ENCODE data around the gene LYL1.
"Not testable (repeated sequence)": the region's sequence is repeated elsewhere in the genome, so short reads cannot be mapped to it uniquely, and the experiment has no call there.

The LYL1 gene

DNA sequence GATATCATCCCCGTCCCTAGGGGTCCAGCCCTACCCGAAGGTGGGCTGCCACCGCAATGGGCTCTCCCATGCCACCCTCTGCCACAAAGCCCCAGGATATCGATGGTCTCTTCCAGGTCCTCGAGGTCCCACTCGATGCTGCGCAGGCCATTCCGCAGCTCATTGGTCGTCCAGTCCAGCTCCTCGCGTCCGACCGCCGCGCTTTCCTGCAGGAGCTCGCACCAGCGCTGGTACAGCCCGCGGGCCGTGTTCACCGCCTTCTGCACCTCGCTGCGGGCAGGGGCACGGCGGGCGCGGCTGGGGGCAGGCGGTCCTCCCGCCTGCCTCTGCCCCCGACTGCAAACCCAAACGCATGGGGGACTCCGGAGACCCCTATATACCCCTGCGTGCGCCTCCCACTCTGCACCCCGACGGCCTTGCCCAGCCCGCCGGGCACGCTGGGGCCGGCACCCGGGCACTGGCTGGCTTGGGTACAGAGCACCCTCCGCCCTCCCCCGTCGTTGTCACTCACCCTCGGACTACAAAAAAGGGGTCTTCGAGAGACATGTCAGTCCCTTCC is 47.0 kb upstream of the LYL1 start:
- TF ChIP-seq, protein P1, sequence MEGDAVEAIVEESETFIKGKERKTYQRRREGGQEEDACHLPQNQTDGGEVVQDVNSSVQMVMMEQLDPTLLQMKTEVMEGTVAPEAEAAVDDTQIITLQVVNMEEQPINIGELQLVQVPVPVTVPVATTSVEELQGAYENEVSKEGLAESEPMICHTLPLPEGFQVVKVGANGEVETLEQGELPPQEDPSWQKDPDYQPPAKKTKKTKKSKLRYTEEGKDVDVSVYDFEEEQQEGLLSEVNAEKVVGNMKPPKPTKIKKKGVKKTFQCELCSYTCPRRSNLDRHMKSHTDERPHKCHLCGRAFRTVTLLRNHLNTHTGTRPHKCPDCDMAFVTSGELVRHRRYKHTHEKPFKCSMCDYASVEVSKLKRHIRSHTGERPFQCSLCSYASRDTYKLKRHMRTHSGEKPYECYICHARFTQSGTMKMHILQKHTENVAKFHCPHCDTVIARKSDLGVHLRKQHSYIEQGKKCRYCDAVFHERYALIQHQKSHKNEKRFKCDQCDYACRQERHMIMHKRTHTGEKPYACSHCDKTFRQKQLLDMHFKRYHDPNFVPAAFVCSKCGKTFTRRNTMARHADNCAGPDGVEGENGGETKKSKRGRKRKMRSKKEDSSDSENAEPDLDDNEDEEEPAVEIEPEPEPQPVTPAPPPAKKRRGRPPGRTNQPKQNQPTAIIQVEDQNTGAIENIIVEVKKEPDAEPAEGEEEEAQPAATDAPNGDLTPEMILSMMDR (IDR thresholded peaks at IDR 0.05; ENCODE audit: low read depth, low read length) = no peak
- TF ChIP-seq, protein P2, sequence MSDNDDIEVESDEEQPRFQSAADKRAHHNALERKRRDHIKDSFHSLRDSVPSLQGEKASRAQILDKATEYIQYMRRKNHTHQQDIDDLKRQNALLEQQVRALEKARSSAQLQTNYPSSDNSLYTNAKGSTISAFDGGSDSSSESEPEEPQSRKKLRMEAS (IDR thresholded peaks at IDR 0.05; ENCODE audit: low read depth, low read length) = no peak; the same call in 1 of the 2 replicates
- TF ChIP-seq MYC (IDR thresholded peaks at IDR 0.05; ENCODE audit: low read depth, low read length) (no peak), POLR2A (IDR thresholded peaks at IDR 0.05; ENCODE audit: extremely low read depth, insufficient read length) (no peak)
- H3K4me3 ChIP-seq (ENCODE audit: low read depth, low read length) = peak overlapping the region; percentile 92
- peak; percentile 79 for DNase-seq (ENCODE audit: low read depth)

DNA sequence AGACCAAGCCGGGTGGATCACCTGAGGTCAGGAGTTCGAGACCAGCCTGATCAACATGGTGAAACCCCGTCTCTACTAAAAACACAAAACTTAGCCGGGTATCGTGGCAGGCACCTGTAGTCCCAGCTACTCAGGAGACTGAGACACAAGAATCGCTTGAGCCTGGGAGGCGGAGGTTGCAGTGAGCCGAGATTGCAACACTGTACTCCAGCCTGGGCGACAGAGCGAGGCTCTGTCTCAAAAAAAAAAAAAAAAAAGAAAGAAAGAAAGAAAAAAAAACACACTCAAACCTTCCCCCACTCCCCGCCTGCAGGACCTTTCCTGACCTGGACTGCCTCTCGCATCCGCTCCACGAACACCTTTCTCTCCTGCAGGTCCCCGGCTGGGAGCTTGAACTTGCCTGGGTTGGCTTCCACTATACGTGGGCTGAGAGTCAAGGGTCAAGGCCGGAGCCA is 46.5 kb upstream of the LYL1 start:
- H3K4me3 ChIP-seq (ENCODE audit: low read depth, low read length) = peak overlapping the region; percentile 92
- DNase-seq (ENCODE audit: low read depth) = not testable (repeated sequence)

DNA sequence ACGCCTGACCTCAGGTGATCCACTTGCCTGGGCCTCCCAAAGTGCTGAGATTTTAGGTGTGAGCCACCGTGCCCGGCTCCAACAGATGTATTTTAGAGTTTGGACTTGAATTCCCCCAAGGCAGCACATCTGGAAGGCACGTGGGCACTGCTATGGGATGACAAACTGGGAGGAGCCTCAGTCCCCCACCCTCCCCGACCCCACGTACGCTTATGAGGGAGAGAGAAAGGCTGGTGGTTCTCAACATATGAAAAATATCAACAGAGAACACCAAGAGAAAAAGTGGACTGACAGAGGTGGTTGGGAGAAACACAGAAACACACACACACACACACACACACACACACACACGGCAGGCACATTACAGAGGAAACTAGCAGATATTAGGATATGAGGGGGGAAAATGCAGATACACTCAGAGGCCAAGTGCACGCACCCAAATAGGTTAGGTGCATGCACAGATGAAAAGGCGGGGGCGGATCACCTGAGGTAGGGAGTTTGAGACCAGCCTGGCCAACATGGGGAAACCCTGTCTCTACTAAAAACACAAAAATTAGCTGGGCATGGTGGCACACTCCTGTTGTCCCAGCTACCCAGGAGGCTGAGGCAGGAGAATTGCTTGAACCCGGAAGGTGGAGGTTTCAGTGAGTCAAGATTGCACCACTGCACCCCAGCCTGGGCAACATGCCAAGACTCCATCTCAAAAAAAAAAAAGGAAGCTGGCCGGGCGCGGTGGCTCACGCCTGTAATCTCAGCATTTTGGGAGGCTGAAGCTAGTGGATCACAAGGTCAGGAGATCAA is 44.3 kb upstream of the LYL1 start:
- no peak overlapping the region for H3K4me3 ChIP-seq (ENCODE audit: low read depth, low read length)
- DNase-seq (ENCODE audit: low read depth) = peak; percentile 58
- TF ChIP-seq, protein P1 (IDR thresholded peaks at IDR 0.05; ENCODE audit: low read depth, low read length) = no peak
- TF ChIP-seq, protein P2 (IDR thresholded peaks at IDR 0.05; ENCODE audit: low read depth, low read length) = no peak
- TF ChIP-seq POLR2A (IDR thresholded peaks at IDR 0.05; ENCODE audit: extremely low read depth, insufficient read length) (no peak), MYC (IDR thresholded peaks at IDR 0.05; ENCODE audit: low read depth, low read length) (no peak)

DNA sequence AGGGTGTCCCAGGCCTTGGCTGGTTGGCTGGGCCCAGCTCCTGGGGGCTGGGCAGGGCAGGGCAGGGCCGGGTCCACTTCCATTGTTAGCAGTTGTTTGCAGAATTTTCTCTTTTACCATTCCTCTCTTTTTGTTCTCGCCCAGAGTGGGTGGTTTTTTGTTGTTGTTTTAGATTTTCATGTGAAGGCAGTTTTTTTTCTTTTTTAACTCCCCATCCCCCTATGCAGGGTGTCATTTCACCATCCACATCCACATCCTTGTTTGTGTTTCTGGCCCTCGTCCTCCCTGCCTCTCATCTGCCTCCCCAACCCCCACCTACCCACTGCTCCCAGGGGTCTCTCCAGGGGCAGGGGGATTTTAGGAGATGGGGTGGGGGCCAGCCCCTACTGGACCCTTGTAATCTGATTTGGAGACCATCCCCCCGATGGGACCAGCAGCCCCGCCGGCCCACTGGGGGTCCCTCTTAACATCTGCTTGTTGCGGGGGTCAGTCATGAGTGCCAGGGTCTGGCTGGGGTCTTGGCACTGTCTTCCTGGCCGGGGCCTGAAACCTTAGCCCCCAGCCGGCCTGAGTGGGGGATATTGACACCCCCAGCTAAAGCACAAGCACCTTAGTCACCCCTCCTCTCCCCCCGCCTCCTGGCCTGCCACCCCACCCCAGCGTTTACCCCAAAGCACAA is 37.1 kb upstream of the LYL1 start:
- TF ChIP-seq, protein P2 (IDR thresholded peaks at IDR 0.05; ENCODE audit: low read depth, low read length) = no peak
- TF ChIP-seq POLR2A (IDR thresholded peaks at IDR 0.05; ENCODE audit: extremely low read depth, insufficient read length) (no peak), MYC (IDR thresholded peaks at IDR 0.05; ENCODE audit: low read depth, low read length) (no peak)
- TF ChIP-seq, protein P1 (IDR thresholded peaks at IDR 0.05; ENCODE audit: low read depth, low read length) = no peak
- no peak overlapping the region for H3K4me3 ChIP-seq (ENCODE audit: low read depth, low read length)
- DNase-seq (ENCODE audit: low read depth) = no peak

DNA sequence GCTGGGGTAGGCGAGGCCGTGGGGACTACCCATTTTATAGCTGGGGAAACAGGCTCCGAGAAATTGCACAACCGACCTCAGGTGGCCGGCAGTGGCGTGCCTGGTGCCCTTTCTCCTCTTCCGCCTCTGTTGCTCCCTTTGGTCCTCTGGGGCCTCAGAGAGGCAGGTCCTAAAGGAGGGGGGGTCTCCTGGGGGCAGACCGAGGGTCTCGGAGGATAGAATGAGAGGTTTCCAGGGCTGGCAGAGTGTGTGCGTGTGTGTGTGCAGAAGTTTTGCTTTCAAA is 36.2 kb upstream of the LYL1 start:
- TF ChIP-seq, protein P2 (IDR thresholded peaks at IDR 0.05; ENCODE audit: low read depth, low read length) = peak; percentile 53
- peak; percentile 73 for TF ChIP-seq MYC (IDR thresholded peaks at IDR 0.05; ENCODE audit: low read depth, low read length)
- TF ChIP-seq, protein P1 (IDR thresholded peaks at IDR 0.05; ENCODE audit: low read depth, low read length) = no peak
- no peak overlapping the region for H3K4me3 ChIP-seq (ENCODE audit: low read depth, low read length)
- peak; percentile 81 for DNase-seq (ENCODE audit: low read depth)

DNA sequence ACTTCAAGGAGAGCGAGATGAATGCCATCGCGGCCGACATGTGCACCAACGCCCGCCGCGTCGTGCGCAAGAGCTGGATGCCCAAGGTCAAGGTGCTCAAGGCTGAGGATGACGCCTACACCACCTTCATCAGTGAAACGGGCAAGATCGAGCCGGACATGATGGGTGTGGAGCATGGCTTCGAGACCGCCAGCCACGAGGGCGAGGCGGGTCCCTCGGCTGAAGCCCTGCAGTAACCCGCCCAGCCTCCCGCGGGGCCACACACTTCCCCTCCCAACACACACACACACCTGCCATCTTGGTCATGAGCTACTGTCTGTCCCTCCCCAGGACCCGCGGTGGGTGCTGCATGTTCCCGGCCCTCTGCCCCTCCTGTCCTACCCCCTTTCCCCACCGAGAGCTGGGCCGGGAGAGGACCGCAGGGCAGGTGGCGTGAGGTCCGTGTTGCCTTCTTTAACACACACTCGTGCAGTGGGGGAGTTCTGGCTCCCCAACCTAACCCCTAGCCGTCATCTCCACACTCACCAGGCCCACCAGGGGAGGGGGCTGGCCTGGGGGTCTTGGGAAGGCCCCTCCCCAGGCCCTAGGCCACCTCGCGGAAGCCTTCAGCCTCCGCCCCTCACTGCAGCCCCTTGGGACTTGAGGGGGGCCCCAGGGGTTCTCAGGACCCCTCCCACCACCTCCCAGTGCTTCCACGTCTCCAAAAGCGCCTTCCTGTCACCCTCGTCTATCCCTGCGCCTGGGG is 35.7 kb upstream of the LYL1 start:
- H3K4me3 ChIP-seq (ENCODE audit: low read depth, low read length) = no peak overlapping the region
- DNase-seq (ENCODE audit: low read depth) = peak; percentile 34
- TF ChIP-seq, protein P1 (IDR thresholded peaks at IDR 0.05; ENCODE audit: low read depth, low read length) = no peak
- TF ChIP-seq, protein P2 (IDR thresholded peaks at IDR 0.05; ENCODE audit: low read depth, low read length) = peak; percentile 21; the same call in 1 of the 2 replicates

Measured in NB4 (cell line).